GM21717 (cell line): ENCODE results near the gene SLC8A2.

Experiments
- ATAC-seq: cut with Tn5 transposase; IDR thresholded peaks from one replicate; pipeline ENCODE4 v1.9.1; 2021; ENCODE audit warnings: mild to moderate bottlenecking, moderate library complexity; ENCODE audit not compliant: unreplicated experiment

The SLC8A2 gene

GRCh38 chr19:47461876-47462275 is 9.8 kb downstream of the SLC8A2 start:
- no peak for ATAC-seq

- no peak for ATAC-seq
Measured at GRCh38 chr19:47459477-47459876, 12.2 kb downstream of the SLC8A2 start.

GRCh38 chr19:47458672-47459071 is 13.0 kb downstream of the SLC8A2 start:
- no peak for ATAC-seq

GRCh38 chr19:47456721-47457474 is 14.8 kb downstream of the SLC8A2 start:
- ATAC-seq = no peak

GRCh38 chr19:47450478-47450877 is 21.2 kb downstream of the SLC8A2 start:
- ATAC-seq = no peak

- no peak for ATAC-seq
Measured at GRCh38 chr19:47448360-47448727, 23.3 kb downstream of the SLC8A2 start.

GRCh38 chr19:47447470-47448359 is 24.0 kb downstream of the SLC8A2 start:
- ATAC-seq = no peak

- ATAC-seq = no peak
Measured at GRCh38 chr19:47446534-47447469, 24.9 kb downstream of the SLC8A2 start.

GRCh38 chr19:47445937-47446402 is 25.7 kb downstream of the SLC8A2 start:
- ATAC-seq = no peak

- no peak for ATAC-seq
Measured at GRCh38 chr19:47445527-47445926, 26.2 kb downstream of the SLC8A2 start.

GRCh38 chr19:47444388-47444821 is 27.3 kb downstream of the SLC8A2 start:
- no peak for ATAC-seq

- no peak for ATAC-seq
Measured at GRCh38 chr19:47443331-47443730, 28.4 kb downstream of the SLC8A2 start.

- no peak for ATAC-seq
Measured at GRCh38 chr19:47438793-47439220, 32.9 kb downstream of the SLC8A2 start.

- ATAC-seq = no peak
Measured at GRCh38 chr19:47437500-47437899, 34.2 kb downstream of the SLC8A2 start.

- ATAC-seq = no peak
Measured at GRCh38 chr19:47436712-47437401, 34.8 kb downstream of the SLC8A2 start.

- ATAC-seq = no peak
Measured at GRCh38 chr19:47435883-47436417, 35.7 kb downstream of the SLC8A2 start.

GRCh38 chr19:47435196-47435595 is 36.5 kb downstream of the SLC8A2 start:
- ATAC-seq = no peak

GRCh38 chr19:47434088-47434487 is 37.6 kb downstream of the SLC8A2 start:
- no peak for ATAC-seq

- no peak for ATAC-seq
Measured at GRCh38 chr19:47433121-47433520, 38.6 kb downstream of the SLC8A2 start.

GRCh38 chr19:47432499-47432898 is 39.2 kb downstream of the SLC8A2 start:
- ATAC-seq = no peak
